ENCODE data around the gene CYB561D1. TPM values are rescaled to one million over a fixed set of nuclear protein-coding genes. Genes with fewer than 3 reads are reported as not detected.

Gene CYB561D1
- total RNA-seq, 2 donors from 2014 or later: 4.8 to 6.5 TPM

DNA sequence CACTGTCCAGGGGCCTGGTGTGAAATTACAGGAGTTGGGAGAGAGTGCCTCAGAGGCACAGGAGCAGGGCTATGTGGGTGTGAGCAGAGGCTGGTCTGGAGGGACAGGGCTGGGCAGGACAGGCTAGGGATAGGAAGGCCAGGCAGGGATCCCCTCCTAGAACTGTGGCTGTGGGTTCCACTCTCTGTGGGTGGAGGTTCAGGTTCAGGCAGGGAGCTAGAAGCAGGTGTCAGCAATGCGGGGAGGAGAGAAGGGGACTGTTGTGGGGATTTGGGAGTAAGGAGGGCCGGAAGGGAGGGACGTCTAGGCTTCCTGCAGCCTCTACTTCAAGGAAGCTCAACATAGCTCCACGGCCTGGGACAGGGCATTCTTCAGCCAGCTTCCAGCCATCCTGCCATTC lies 37.5 kb downstream of the CYB561D1 start:
- TF ChIP-seq, protein P1, sequence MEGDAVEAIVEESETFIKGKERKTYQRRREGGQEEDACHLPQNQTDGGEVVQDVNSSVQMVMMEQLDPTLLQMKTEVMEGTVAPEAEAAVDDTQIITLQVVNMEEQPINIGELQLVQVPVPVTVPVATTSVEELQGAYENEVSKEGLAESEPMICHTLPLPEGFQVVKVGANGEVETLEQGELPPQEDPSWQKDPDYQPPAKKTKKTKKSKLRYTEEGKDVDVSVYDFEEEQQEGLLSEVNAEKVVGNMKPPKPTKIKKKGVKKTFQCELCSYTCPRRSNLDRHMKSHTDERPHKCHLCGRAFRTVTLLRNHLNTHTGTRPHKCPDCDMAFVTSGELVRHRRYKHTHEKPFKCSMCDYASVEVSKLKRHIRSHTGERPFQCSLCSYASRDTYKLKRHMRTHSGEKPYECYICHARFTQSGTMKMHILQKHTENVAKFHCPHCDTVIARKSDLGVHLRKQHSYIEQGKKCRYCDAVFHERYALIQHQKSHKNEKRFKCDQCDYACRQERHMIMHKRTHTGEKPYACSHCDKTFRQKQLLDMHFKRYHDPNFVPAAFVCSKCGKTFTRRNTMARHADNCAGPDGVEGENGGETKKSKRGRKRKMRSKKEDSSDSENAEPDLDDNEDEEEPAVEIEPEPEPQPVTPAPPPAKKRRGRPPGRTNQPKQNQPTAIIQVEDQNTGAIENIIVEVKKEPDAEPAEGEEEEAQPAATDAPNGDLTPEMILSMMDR (conservative IDR thresholded peaks at IDR 0.05): no peak
- 89 to 100% methylated on average over 1 to 4 of the region's 4 CpGs for WGBS, 2 experiments (ENCODE audit: insufficient coverage in 1 of 2, insufficient read length in 1 of 2)
- H3K27me3 Mint-ChIP-seq (ENCODE audit: insufficient read depth): peaks cover under 1% of the 10 kb centered on the region
- H3K4me3 Mint-ChIP-seq: no peak overlapping the region
- H3K27ac Mint-ChIP-seq: no peak overlapping the region
- Histone ChIP-seq H3K4me3 (ENCODE audit: low read length) (no peak overlapping the region), H3K9ac (ENCODE audit: extremely low read depth, low read length, poor library complexity, severe bottlenecking) (no peak overlapping the region), H3K4me1 (ENCODE audit: control insufficient read depth, insufficient read depth, low read length) (peaks cover 3% of the 10 kb centered on the region), H3K9me3 (ENCODE audit: control insufficient read depth, low read length) (no peaks in the 10 kb centered on the region), H3K27ac (ENCODE audit: low read depth, low read length) (no peak overlapping the region), H3K36me3 (ENCODE audit: control insufficient read depth, insufficient read depth, low read length) (no peaks in the 10 kb centered on the region), H3K27me3 (ENCODE audit: control insufficient read depth, insufficient read depth, low read length, poor library complexity, severe bottlenecking) (peaks cover 4% of the 10 kb centered on the region)
- H3K36me3 Mint-ChIP-seq (ENCODE audit: low read depth): no peaks in the 10 kb centered on the region
- H3K9me3 Mint-ChIP-seq: no peaks in the 10 kb centered on the region
- no peak for DNase-seq
- peaks cover 2% of the 10 kb centered on the region for H3K4me1 Mint-ChIP-seq

DNA sequence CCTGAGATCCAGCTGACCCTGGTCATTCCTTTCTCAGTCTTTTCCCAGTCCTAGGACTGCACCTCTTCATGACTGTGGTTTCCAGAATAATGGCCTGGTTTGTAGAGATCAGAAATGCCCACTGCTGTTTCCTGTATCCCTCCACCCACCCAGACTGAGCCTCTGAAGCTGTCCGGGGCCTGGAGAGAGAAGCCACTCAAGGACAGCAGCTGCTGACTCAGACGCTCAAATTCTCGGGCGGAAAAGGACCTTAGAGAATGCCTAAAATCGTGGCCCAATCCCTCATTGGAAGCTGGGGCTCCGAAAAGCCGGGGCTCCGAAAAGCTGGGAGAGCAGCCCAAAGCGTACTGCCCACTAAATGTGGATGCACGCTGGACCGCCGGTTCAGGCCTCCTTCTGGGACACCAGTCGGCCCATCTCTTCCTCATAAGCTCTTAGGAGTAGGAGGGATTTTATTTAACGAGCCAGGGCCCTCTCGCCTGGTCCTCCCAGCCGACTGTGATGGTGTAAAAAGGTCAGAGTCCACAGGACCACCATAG lies 38.0 kb downstream of the CYB561D1 start:
- H3K36me3 Mint-ChIP-seq (ENCODE audit: low read depth): no peaks in the 10 kb centered on the region
- Histone ChIP-seq H3K36me3 (ENCODE audit: control insufficient read depth, insufficient read depth, low read length) (no peaks in the 10 kb centered on the region), H3K27ac (ENCODE audit: low read depth, low read length) (no peak overlapping the region), H3K9me3 (ENCODE audit: control insufficient read depth, low read length) (no peaks in the 10 kb centered on the region), H3K27me3 (ENCODE audit: control insufficient read depth, insufficient read depth, low read length, poor library complexity, severe bottlenecking) (peaks cover 4% of the 10 kb centered on the region), H3K4me1 (ENCODE audit: control insufficient read depth, insufficient read depth, low read length) (peaks cover 3% of the 10 kb centered on the region), H3K9ac (ENCODE audit: extremely low read depth, low read length, poor library complexity, severe bottlenecking) (no peak overlapping the region), H3K4me3 (ENCODE audit: low read length) (no peak overlapping the region)
- no peak for DNase-seq
- no peak overlapping the region for H3K27ac Mint-ChIP-seq
- 54 to 65% methylated on average over 10 to 16 of the region's 16 CpGs for WGBS, 2 experiments (ENCODE audit: insufficient coverage in 1 of 2, insufficient read length in 1 of 2)
- no peak overlapping the region for H3K4me3 Mint-ChIP-seq
- no peaks in the 10 kb centered on the region for H3K27me3 Mint-ChIP-seq (ENCODE audit: insufficient read depth)
- TF ChIP-seq, protein P1 (conservative IDR thresholded peaks at IDR 0.05): no peak
- peaks cover 2% of the 10 kb centered on the region for H3K4me1 Mint-ChIP-seq
- H3K9me3 Mint-ChIP-seq: no peaks in the 10 kb centered on the region

DNA sequence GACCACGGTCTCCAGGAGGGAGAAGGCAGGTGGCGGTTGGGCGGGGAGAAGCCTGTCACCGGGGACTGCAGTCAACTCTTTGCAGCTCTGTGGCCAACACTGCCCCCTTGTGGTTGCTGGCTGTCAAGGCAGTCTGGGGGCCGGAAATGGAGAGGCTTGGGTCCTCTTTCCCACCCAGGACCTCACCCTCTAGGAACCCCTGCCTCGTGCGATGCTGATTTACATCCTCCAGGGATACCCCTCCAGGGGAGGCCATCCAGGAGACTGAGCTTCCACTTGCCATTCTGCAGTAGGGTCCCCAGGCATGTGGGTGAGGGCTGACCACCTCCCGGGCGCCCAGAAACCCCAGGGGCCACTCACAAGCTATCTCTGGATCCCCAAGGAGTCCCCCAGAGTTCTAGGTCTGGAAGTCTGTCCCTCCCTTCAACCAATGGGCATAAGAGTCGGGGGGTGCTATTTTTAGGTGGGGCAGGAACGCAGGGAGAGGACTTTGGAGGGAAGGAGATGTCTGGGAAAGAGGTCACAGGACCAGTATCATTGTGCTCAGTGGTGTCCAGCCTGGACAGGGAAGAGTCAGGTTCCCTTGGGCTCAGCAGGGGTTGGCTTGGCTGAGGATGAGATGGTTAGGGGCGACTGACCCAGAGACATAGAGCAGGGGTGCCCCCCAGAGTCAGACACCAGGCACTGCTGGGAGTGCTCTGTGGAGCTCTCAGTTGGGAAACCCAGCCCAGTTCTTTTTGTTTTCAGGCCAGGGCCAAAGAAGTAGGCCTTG lies 38.7 kb downstream of the CYB561D1 start:
- no peak overlapping the region for H3K4me3 ChIP-seq (ENCODE audit: low read length)
- no peaks in the 10 kb centered on the region for H3K9me3 Mint-ChIP-seq
- H3K27me3 Mint-ChIP-seq (ENCODE audit: insufficient read depth): no peaks in the 10 kb centered on the region
- H3K4me1 ChIP-seq (ENCODE audit: control insufficient read depth, insufficient read depth, low read length): peaks cover 3% of the 10 kb centered on the region
- 0 to 29% methylated on average over 1 to 12 of the region's 12 CpGs for WGBS, 2 experiments (ENCODE audit: insufficient coverage in 1 of 2, insufficient read length in 1 of 2)
- TF ChIP-seq, protein P1 (conservative IDR thresholded peaks at IDR 0.05): peak; percentile 82
- no peaks in the 10 kb centered on the region for H3K9me3 ChIP-seq (ENCODE audit: control insufficient read depth, low read length)
- H3K9ac ChIP-seq (ENCODE audit: extremely low read depth, low read length, poor library complexity, severe bottlenecking): no peak overlapping the region
- no peaks in the 10 kb centered on the region for H3K36me3 Mint-ChIP-seq (ENCODE audit: low read depth)
- no peak overlapping the region for H3K27ac ChIP-seq (ENCODE audit: low read depth, low read length)
- peaks cover 4% of the 10 kb centered on the region for H3K27me3 ChIP-seq (ENCODE audit: control insufficient read depth, insufficient read depth, low read length, poor library complexity, severe bottlenecking)
- no peak overlapping the region for H3K4me3 Mint-ChIP-seq
- peak overlapping the region; percentile 90 for H3K27ac Mint-ChIP-seq
- DNase-seq: peak; percentile 97
- H3K4me1 Mint-ChIP-seq: peaks cover 2% of the 10 kb centered on the region
- H3K36me3 ChIP-seq (ENCODE audit: control insufficient read depth, insufficient read depth, low read length): no peaks in the 10 kb centered on the region
